Stomach (tissue), 9 donors: ENCODE results near the gene SETD6. TPM values are rescaled to one million over a fixed set of nuclear protein-coding genes. Genes with fewer than 3 reads are reported as not detected.

Source experiments
- DNase-seq, 2 donors: peaks; one replicate each; pipeline versions ENCODE4 v3.0.0 to v3.0.0-alpha.2; 2013 to 2019
- H3K27ac ChIP-seq, 5 donors: fragments of 200-600 bp in 4 of 5; sonication (generic) in 4 of 5; one replicate each; pipeline ENCODE4 v1.5.1; 2013 to 2019; ENCODE audit warnings: mild to moderate bottlenecking in 1 of 5, moderate library complexity in 1 of 5
- H3K27me3 ChIP-seq, 3 donors: fragments of 200-600 bp; sonication (generic); one replicate each; pipeline ENCODE4 v1.5.1; 2017 to 2019; ENCODE audit warnings: mixed run types in 1 of 3
- H3K36me3 ChIP-seq, 4 donors: fragments of 200-600 bp; sonication (generic); 1 replicate in 3 of 4; 2 replicates in 1 of 4; pipeline ENCODE4 v1.5.1; 2016 to 2019
- H3K4me1 ChIP-seq, 4 donors: fragments of 200-600 bp; sonication (generic); one replicate each; pipeline ENCODE4 v1.5.1; 2016 to 2019
- H3K4me3 ChIP-seq, 4 donors: fragments of 200-600 bp; sonication (generic) in 3 of 4; one replicate each; pipeline ENCODE4 v1.5.1; 2016 to 2019; ENCODE audit warnings: mild to moderate bottlenecking in 1 of 4
- H3K9me3 ChIP-seq, 4 donors: fragments of 200-600 bp; sonication (generic); one replicate each; pipeline ENCODE4 v1.5.1; 2016 to 2019
- CTCF ChIP-seq, 7 experiments: fragments of 450-650 bp in 4 of 7; fragments of 200-600 bp in 3 of 7; sonication (generic) in 3 of 7; IDR thresholded peaks; one replicate each; pipeline ENCODE4 v1.5.1; 2016 to 2019; ENCODE audit warnings: antibody characterized with exemption in 7 of 7, control low read depth in 2 of 7, mild to moderate bottlenecking in 1 of 7
- EP300 ChIP-seq: sonication (generic); formaldehyde crosslinking; IDR thresholded peaks from one replicate; pipeline ENCODE4 v1.6.1; 2017; ENCODE audit warnings: antibody characterized with exemption
- POLR2A ChIP-seq, 4 donors: fragments of 450-650 bp; IDR thresholded peaks; one replicate each; pipeline ENCODE4 v1.6.1; 2016; ENCODE audit warnings: antibody characterized with exemption in 4 of 4, control low read depth in 2 of 4, mild to moderate bottlenecking in 1 of 4, moderate library complexity in 1 of 4
- POLR2AphosphoS5 ChIP-seq, 3 donors: sonication (generic); formaldehyde crosslinking; IDR thresholded peaks; one replicate each; pipeline ENCODE4 v1.6.1; 2016; ENCODE audit warnings: antibody characterized with exemption in 3 of 3
- WGBS, 5 donors: extraction: QIAGEN DNeasy Blood & Tissue Kit in 3 of 5; methylation state at CpG; one replicate each; pipeline versions ENCODE4 v1.1.5 to v1.1.7; 2013 to 2018; 5-methylcytosine and 5-hydroxymethylcytosine counted together
- intact Hi-C: fragments of 100-400 bp; cut with DNase I; formaldehyde crosslinking; loops from one replicate; pipeline ENCODE4 v1.15.1; 2023; ENCODE audit warnings: low total_unique reads
- polyA plus RNA-seq, 3 donors: library from polyadenylated mRNA; stranded (reverse); fragments of 200-250 nt; gene quantifications; one replicate each; pipeline ENCODE4 v1.2.3, GENCODE V29; 2013
- total RNA-seq, 5 donors: library from RNA; depleted of rRNA; stranded (reverse); fragments of >200 nt; gene quantifications; one replicate each; pipeline versions ENCODE4 v1.1.0 to v1.2.3, GENCODE V29; 2014 to 2016
- donor health status: healthy with polysubstance abuse.
- donor health status: Bipolar disorder and iron deficiency.
- donor health status: healthy.

The SETD6 gene
- total and polyA plus RNA-seq, 8 donors, result 7.7 to 209 (median 25.4) TPM

GRCh38 chr16:58532414-58532813, 17.1 kb downstream of the SETD6 start:
- Histone ChIP-seq H3K27me3 (no peaks in the 10 kb centered on the region), H3K27ac (no peak overlapping the region), H3K9me3 (no peaks in the 10 kb centered on the region), H3K4me1 (peaks cover 0 to 10% (median 0%) of the 10 kb centered on the region in 4 donors), H3K36me3 (peaks cover 81 to 100% (median 100%) of the 10 kb centered on the region in 4 donors), H3K4me3 (no peak overlapping the region)
- WGBS, 5 donors, result 83 to 98% (median 95%) methylated on average over 3 of the region's 3 CpGs
- intact Hi-C loops, result no loop called here
- TF ChIP-seq POLR2AphosphoS5 (IDR thresholded peaks at IDR 0.05) (no peak), EP300 (no peak), POLR2A (IDR thresholded peaks at IDR 0.05) (no peak), CTCF (IDR thresholded peaks at IDR 0.05) (no peak)
- DNase-seq, result no peak

GRCh38 chr16:58533751-58534470, 18.6 kb downstream of the SETD6 start:
- no peak for TF ChIP-seq CTCF (IDR thresholded peaks at IDR 0.05)
- no peak for TF ChIP-seq POLR2AphosphoS5 (IDR thresholded peaks at IDR 0.05)
- no peak for TF ChIP-seq EP300
- H3K27ac ChIP-seq, result no peak overlapping the region
- intact Hi-C loops, result no loop called here
- 86 to 94% (median 92%) methylated on average over 14 of the region's 14 CpGs for WGBS, 5 donors
- peaks cover 86 to 100% (median 100%) of the 10 kb centered on the region in 4 donors for H3K36me3 ChIP-seq
- H3K9me3 ChIP-seq, result no peaks in the 10 kb centered on the region
- H3K27me3 ChIP-seq, result no peaks in the 10 kb centered on the region
- H3K4me3 ChIP-seq, result no peak overlapping the region
- DNase-seq, result no peak
- peaks cover 0 to 10% (median 0%) of the 10 kb centered on the region in 4 donors for H3K4me1 ChIP-seq

GRCh38 chr16:58535100-58535499, 19.8 kb downstream of the SETD6 start:
- Histone ChIP-seq H3K9me3 (no peaks in the 10 kb centered on the region), H3K27ac (no peak overlapping the region), H3K4me3 (no peak overlapping the region), H3K36me3 (peaks cover 89 to 100% (median 100%) of the 10 kb centered on the region in 4 donors), H3K4me1 (peaks cover 0 to 10% (median 0%) of the 10 kb centered on the region in 4 donors), H3K27me3 (no peaks in the 10 kb centered on the region)
- WGBS, 5 donors, result 32 to 58% (median 46%) methylated on average over 3 of the region's 3 CpGs
- DNase-seq, result no peak
- intact Hi-C loops, result no loop called here
- no peak for TF ChIP-seq EP300
- TF ChIP-seq POLR2A (IDR thresholded peaks at IDR 0.05), result no peak
- no peak for TF ChIP-seq POLR2AphosphoS5 (IDR thresholded peaks at IDR 0.05)
- TF ChIP-seq CTCF (IDR thresholded peaks at IDR 0.05), result no peak

GRCh38 chr16:58536278-58536677, 21.0 kb downstream of the SETD6 start:
- no peak for TF ChIP-seq EP300
- no peak for TF ChIP-seq CTCF (IDR thresholded peaks at IDR 0.05)
- TF ChIP-seq POLR2AphosphoS5 (IDR thresholded peaks at IDR 0.05), result no peak
- H3K9me3 ChIP-seq, result no peaks in the 10 kb centered on the region

More at GRCh38 chr16:58536278-58536677, 21.0 kb downstream of the SETD6 start:
- WGBS, 5 donors, result 46 to 65% (median 59%) methylated on average over 5 of the region's 5 CpGs
- H3K36me3 ChIP-seq, result peaks cover 87 to 100% (median 100%) of the 10 kb centered on the region in 4 donors
- no peak for DNase-seq
- no peak overlapping the region for H3K4me3 ChIP-seq
- no peak overlapping the region for H3K27ac ChIP-seq
- intact Hi-C loops, result no loop called here
- H3K27me3 ChIP-seq, result no peaks in the 10 kb centered on the region
- peaks cover 0 to 10% (median 0%) of the 10 kb centered on the region in 4 donors for H3K4me1 ChIP-seq
